Activated naive CD8-positive, alpha-beta T cell (primary cell): ENCODE data around the gene MCRIP2.

Source experiments
- H3K27ac Mint-ChIP-seq: one replicate; pipeline ENCODE4 v1.8.0; 2021; ENCODE audit warnings: mixed read lengths
- H3K27me3 Mint-ChIP-seq: one replicate; pipeline ENCODE4 v1.8.0; 2021; ENCODE audit warnings: mixed read lengths
- H3K36me3 Mint-ChIP-seq: one replicate; pipeline ENCODE4 v1.8.0; 2021; ENCODE audit warnings: mixed read lengths
- H3K4me1 Mint-ChIP-seq: one replicate; pipeline ENCODE4 v1.8.0; 2021; ENCODE audit warnings: low read depth, mixed read lengths
- H3K4me3 Mint-ChIP-seq: one replicate; pipeline ENCODE4 v1.8.0; 2021; ENCODE audit warnings: mild to moderate bottlenecking, mixed read lengths
- H3K9me3 Mint-ChIP-seq: one replicate; pipeline ENCODE4 v1.8.0; 2021; ENCODE audit warnings: low read depth, mixed read lengths

MCRIP2 gene

GRCh38 chr16:634996-635395 is 6.6 kb upstream of the MCRIP2 start:
- Mint-ChIP-seq H3K36me3 (no peaks in the 10 kb centered on the region), H3K4me3 (peak overlapping the region; percentile 68), H3K27ac (no peak overlapping the region), H3K9me3 (no peaks in the 10 kb centered on the region), H3K4me1 (peaks cover 7% of the 10 kb centered on the region), H3K27me3 (no peaks in the 10 kb centered on the region)

GRCh38 chr16:635573-636205 is 5.9 kb upstream of the MCRIP2 start:
- Mint-ChIP-seq H3K4me3 (peak overlapping the region; percentile 63), H3K9me3 (no peaks in the 10 kb centered on the region), H3K36me3 (no peaks in the 10 kb centered on the region), H3K27me3 (no peaks in the 10 kb centered on the region), H3K27ac (no peak overlapping the region), H3K4me1 (peaks cover 7% of the 10 kb centered on the region)

DNA sequence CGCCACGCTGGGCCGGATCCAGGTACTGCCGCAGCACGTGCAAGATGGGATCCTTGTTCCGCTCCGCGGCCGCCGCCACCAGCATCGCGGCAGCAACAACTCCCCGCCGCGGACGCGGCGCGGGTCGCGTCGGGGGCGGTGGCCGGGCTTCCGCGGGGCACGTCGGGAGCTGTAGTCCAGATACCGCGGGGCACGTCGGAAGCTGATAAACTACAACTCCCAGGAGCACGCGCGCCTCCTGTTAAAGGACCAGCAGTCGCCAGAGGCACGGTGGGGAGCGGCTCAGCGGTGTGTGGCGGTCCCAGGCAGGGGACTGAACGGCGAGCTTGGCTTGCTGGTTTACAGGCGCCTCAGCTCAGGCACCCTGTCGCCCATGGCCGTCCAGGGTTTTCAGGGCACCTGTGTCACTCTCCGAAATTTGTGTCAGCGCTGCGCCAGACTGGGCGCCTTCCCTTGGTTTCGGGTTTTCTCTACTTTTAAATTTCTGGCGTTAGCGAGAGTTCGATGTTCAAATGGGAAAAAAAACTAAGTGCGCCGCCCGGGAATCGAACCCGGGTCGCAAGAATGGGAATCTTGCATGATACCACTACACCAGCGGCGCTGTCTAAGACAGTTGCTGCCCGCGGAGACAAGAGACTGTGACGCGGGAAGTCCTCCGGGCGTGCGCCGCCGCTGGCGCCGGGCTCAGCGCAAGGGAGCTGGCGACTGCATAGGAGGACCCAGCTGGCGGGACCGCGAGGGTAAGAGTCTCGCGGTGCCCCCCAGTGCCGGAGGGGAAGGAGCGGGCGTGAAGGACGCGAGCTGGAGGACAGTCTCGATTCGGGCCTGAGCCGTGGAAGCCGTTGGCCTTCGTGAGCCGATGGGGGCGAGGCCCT is 5.2 kb upstream of the MCRIP2 start, which contains the start of gene METTL26:
METTL26 (minus strand) TSS at position 100 of the 875 bp plus-strand sequence; CDS start at position 85, 15 bp downstream.
- peak within 1 kb of the TSS; percentile 97 for H3K27ac Mint-ChIP-seq
- peak within 1 kb of the TSS; percentile 86 for H3K4me3 Mint-ChIP-seq
- no peaks in the 10 kb centered on the region for H3K27me3 Mint-ChIP-seq
- H3K9me3 Mint-ChIP-seq: no peaks in the 10 kb centered on the region
- H3K4me1 Mint-ChIP-seq: peaks cover 7% of the 10 kb centered on the region
- no peaks in the 10 kb centered on the region for H3K36me3 Mint-ChIP-seq

DNA sequence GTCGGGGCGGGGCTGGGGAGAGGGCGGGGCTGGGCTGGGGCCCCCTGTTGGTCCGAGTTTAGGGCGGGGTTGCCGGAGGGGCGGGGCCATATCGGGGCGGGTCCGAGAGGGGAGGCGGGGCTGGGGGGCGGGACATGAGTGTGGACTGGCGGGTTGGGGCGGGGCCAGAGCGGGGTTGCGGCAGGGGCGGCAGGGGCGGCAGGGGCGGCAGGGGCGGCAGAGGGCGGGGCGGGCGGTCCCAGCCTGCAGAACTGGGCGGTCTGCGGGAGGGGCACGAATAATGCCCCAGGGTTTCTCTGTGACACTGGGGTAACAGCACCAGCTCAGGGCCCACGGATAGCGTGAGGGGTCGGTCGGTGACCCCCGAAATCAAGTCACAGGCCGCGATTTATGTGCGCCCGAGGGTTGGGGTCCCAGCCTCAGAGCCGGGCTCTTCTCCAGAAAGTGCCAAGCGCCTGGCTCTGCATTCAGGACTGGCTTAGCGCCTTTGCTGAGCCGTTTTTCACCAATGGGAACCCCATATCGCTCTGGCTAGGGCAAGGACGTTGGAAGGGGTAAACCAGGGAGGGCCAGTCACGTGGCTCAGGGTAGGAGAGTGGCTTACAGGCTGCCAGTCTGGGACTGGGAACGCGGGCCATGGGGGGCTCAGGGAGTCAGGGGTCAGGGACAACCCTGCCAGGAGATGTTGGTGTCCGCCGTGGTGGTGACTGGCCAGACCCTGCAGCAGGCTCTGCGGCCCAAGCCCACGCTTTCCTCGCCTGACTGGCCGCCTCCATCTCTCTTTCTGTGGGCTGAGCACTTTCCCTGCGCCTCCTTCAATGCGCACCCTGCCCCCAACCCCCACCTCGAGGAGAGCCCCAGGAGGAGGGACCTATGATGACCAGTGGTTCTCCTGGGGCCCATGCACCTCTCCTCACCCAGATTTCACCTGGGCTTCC is 4.3 kb upstream of the MCRIP2 start:
- no peaks in the 10 kb centered on the region for H3K9me3 Mint-ChIP-seq
- H3K4me1 Mint-ChIP-seq: peaks cover 7% of the 10 kb centered on the region
- no peaks in the 10 kb centered on the region for H3K36me3 Mint-ChIP-seq
- peak overlapping the region; percentile 86 for H3K4me3 Mint-ChIP-seq
- no peaks in the 10 kb centered on the region for H3K27me3 Mint-ChIP-seq
- H3K27ac Mint-ChIP-seq: peak overlapping the region; percentile 97

DNA sequence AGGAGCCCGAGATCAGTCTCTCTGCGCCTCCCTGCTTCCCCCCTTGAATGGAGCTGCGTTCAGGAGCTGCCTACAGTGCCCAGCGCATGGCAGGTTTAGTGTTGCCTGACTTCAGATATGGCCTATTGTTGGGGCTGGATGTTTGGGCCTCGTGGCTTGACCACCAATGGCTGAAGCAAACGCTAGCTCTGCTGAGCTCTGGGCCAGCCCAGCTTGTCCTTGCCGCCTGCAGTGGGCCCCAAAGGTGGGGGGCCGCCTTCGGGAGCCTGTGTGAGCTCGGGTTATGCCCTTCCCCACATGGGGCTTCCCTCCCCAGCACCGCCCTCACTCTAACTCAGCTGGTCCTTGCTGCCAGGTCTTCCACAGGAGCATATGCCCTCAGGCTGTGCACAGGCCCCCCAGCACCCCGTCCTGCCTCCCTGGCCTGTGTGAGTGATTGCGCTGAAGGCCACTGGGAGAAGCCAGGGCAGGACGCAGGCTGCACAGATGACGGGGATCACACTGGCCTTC is 3.5 kb upstream of the MCRIP2 start:
- H3K27ac Mint-ChIP-seq: no peak overlapping the region
- H3K9me3 Mint-ChIP-seq: no peaks in the 10 kb centered on the region
- no peaks in the 10 kb centered on the region for H3K27me3 Mint-ChIP-seq
- H3K4me1 Mint-ChIP-seq: peaks cover 9% of the 10 kb centered on the region
- no peaks in the 10 kb centered on the region for H3K36me3 Mint-ChIP-seq
- H3K4me3 Mint-ChIP-seq: peak overlapping the region; percentile 13

DNA sequence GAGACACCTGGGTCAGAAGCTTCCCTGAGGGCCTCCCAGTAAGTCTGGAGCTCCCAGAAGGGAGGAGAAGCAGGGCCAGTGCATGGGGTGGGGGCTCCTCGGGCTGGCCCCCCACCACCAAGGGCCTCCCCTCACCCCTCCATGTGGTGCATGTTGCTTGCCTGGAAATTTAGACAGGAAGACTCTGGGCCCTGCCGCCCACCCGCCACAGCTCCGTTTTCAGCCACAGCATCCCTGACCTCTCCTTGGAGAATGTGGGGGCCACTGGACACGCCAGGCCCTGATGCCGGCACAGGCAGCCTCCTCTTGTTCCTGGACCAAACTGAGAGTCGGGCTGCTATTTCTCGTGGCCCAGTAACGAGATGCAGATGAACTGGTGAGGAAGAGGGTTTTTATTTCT is 2.8 kb upstream of the MCRIP2 start:
- H3K27me3 Mint-ChIP-seq: no peaks in the 10 kb centered on the region
- no peaks in the 10 kb centered on the region for H3K36me3 Mint-ChIP-seq
- peaks cover 11% of the 10 kb centered on the region for H3K4me1 Mint-ChIP-seq

GRCh38 chr16:640614-641013 is 1.0 kb upstream of the MCRIP2 start:
- Mint-ChIP-seq H3K4me1 (peaks cover 19% of the 10 kb centered on the region), H3K27me3 (no peaks in the 10 kb centered on the region), H3K36me3 (no peaks in the 10 kb centered on the region), H3K9me3 (no peaks in the 10 kb centered on the region), H3K27ac (no peak overlapping the region), H3K4me3 (peak overlapping the region; percentile 49)

More for the DNA sequence above, 2.8 kb upstream of the MCRIP2 start:
- Mint-ChIP-seq H3K9me3 (no peaks in the 10 kb centered on the region), H3K27ac (no peak overlapping the region), H3K4me3 (no peak overlapping the region)

DNA sequence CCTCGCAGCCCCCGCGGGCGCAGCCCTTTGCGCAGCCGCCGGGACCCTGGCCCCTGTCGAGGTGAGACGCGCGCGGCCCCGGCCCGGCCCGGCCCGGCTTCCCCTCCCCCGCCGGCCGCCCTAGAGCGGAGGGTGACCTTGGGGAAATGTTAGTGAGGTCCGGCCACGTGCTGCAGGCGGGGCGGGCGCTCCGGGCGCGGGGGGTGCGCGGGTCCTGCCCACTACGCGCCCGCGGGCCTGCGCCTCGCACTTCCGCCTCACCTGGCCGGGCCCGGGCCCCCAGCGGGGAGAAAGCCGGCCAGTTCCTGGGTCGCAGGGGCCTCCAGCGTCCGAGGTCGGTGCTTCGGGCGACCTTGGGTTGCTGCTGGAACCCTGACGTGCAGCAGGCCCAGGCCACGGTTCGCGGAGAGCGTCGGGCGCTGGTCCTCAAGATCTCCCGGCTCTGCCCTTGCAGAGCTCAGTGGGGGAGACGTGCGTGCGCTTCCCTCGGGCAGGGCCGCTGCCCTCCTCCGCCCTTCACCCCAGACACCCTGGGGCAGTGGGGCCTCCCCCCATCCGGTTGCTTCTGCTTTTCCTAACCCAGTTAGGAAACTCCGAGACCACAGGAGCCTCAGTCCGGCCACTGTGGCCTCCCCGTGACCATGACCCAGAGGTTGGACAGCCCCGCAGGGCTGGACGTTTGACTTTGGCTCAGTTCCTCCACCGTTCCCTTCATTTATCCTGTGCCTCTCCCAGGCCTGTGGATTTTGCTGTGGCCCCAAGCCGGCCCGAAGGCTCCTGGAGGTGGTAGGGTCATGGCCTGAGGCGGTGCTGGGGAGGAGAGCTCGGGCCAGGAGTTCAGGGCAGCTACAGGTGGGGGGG is 791 bp downstream of the MCRIP2 start:
- H3K36me3 Mint-ChIP-seq: no peaks in the 10 kb centered on the region
- peak overlapping the region; percentile 16 for H3K27ac Mint-ChIP-seq
- H3K27me3 Mint-ChIP-seq: no peaks in the 10 kb centered on the region
- peaks cover 15% of the 10 kb centered on the region for H3K4me1 Mint-ChIP-seq
- peak overlapping the region; percentile 78 for H3K4me3 Mint-ChIP-seq
- H3K9me3 Mint-ChIP-seq: no peaks in the 10 kb centered on the region

GRCh38 chr16:643050-643368 is 1.4 kb downstream of the MCRIP2 start:
- Mint-ChIP-seq H3K27ac (peak overlapping the region; percentile 16), H3K4me3 (peak overlapping the region; percentile 78), H3K9me3 (no peaks in the 10 kb centered on the region), H3K27me3 (no peaks in the 10 kb centered on the region), H3K36me3 (no peaks in the 10 kb centered on the region), H3K4me1 (peaks cover 17% of the 10 kb centered on the region)

- Mint-ChIP-seq H3K4me1 (peaks cover 17% of the 10 kb centered on the region), H3K36me3 (no peaks in the 10 kb centered on the region), H3K27me3 (no peaks in the 10 kb centered on the region), H3K9me3 (no peaks in the 10 kb centered on the region), H3K4me3 (peak overlapping the region; percentile 77), H3K27ac (peak overlapping the region; percentile 61)
Measured at GRCh38 chr16:644556-644955, 2.9 kb downstream of the MCRIP2 start.

DNA sequence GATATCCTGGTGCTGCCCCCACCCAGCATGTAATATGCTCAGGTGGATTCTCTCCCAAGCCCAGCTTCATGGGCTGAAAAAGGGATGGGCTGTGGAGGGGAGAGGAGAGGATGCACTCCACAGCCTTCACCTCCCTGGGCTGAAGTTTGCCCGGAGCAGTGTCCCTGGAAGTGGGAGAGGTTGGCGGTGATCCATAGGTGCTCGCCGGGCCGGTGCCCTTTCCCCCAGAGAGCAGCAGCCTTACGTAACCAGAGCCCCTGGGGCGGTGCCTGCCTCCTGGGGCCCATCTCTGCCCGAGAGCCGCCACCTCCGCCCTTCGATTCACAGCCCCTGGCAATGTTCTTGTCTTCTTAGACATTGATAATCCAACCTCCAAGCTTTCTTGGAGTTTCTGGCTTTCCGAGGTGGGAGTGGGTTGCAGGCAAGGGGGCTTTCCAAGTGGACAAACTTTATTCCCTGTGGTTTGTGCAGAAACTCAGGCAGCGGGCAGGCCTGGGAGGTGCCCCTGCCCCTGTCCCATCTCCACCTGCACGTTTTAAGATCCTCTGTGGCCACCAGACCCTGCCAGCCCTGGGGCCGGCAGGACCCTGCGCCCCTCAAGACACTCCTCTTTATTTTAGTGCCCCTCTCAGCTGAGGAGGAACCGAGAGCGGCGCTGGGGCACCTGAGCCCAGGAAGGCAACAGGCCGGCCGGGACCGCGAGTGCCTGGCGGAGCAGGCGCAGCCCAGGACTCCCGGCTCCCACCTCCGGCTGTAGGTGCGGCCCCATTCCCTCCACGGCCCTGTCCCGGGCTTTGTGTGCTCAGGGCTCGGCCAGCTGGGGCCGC is 4.4 kb downstream of the MCRIP2 start:
- Mint-ChIP-seq H3K9me3 (no peaks in the 10 kb centered on the region), H3K4me3 (no peak overlapping the region)

GRCh38 chr16:646679-647172 is 5.1 kb downstream of the MCRIP2 start:
- Mint-ChIP-seq H3K36me3 (no peaks in the 10 kb centered on the region), H3K9me3 (no peaks in the 10 kb centered on the region), H3K27me3 (no peaks in the 10 kb centered on the region), H3K4me1 (peaks cover 17% of the 10 kb centered on the region), H3K4me3 (no peak overlapping the region), H3K27ac (no peak overlapping the region)

More for the DNA sequence above, 4.4 kb downstream of the MCRIP2 start:
- no peaks in the 10 kb centered on the region for H3K36me3 Mint-ChIP-seq
- no peak overlapping the region for H3K27ac Mint-ChIP-seq
- no peaks in the 10 kb centered on the region for H3K27me3 Mint-ChIP-seq
- H3K4me1 Mint-ChIP-seq: peaks cover 17% of the 10 kb centered on the region
